ENCODE measurements around the gene ZNF354C.

ZNF354C gene

DNA sequence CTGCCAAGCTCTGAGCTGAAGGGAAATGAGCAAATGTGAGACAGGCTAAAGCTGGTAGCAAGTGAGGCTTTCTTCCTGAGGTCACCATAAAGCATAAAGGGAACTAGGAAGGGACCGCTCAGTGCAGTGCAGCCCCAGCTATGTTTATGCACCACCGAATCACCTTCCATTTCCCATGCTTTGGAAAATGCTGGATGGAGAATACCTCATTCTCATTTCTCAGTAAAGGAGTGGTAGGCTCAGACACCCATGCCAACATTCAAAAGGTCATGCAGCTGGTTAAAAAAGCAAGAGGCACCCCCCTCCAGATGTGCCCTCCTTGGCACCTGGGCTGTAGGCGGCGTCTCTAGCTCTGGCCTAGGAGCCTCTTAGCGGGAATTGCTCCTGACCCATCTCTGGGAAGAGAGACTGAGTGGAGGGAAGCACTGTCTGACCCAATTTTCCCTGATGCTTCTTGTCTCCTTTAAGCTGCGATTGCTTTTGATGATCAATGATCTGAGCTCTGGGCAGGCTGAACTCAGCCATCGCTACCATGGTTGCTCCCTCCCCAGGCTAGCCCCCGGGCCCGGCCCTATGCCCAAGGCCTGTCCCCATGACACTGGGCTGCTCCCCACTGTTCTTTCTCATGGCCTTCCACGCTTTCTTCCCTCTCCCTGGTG, 58.7 kb downstream of the ZNF354C start:
- in situ Hi-C loops (cut with MboI; ENCODE audit: low pct_unique_long_range_greater_than_20kb, low sequenced_read_pairs, unreplicated experiment) = no loop called here
- DNase-seq (ENCODE audit: low spot score) = no peak
- TF ChIP-seq, protein P1, sequence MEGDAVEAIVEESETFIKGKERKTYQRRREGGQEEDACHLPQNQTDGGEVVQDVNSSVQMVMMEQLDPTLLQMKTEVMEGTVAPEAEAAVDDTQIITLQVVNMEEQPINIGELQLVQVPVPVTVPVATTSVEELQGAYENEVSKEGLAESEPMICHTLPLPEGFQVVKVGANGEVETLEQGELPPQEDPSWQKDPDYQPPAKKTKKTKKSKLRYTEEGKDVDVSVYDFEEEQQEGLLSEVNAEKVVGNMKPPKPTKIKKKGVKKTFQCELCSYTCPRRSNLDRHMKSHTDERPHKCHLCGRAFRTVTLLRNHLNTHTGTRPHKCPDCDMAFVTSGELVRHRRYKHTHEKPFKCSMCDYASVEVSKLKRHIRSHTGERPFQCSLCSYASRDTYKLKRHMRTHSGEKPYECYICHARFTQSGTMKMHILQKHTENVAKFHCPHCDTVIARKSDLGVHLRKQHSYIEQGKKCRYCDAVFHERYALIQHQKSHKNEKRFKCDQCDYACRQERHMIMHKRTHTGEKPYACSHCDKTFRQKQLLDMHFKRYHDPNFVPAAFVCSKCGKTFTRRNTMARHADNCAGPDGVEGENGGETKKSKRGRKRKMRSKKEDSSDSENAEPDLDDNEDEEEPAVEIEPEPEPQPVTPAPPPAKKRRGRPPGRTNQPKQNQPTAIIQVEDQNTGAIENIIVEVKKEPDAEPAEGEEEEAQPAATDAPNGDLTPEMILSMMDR (IDR thresholded peaks at IDR 0.05; ENCODE audit: extremely low read depth, insufficient read depth, missing control alignments) = no peak

- TF ChIP-seq, protein P1 (IDR thresholded peaks at IDR 0.05; ENCODE audit: extremely low read depth, insufficient read depth, missing control alignments) = no peak
- in situ Hi-C loops (cut with MboI; ENCODE audit: low pct_unique_long_range_greater_than_20kb, low sequenced_read_pairs, unreplicated experiment) = no loop called here
These were observed 59.4 kb downstream of the ZNF354C start for GRCh38 chr5:179119415-179120170.

GRCh38 chr5:179120421-179120861, 60.3 kb downstream of the ZNF354C start:
- TF ChIP-seq, protein P1 (IDR thresholded peaks at IDR 0.05; ENCODE audit: extremely low read depth, insufficient read depth, missing control alignments) = no peak
- DNase-seq (ENCODE audit: low spot score) = no peak
- in situ Hi-C loops (cut with MboI; ENCODE audit: low pct_unique_long_range_greater_than_20kb, low sequenced_read_pairs, unreplicated experiment) = no loop called here

More at GRCh38 chr5:179119415-179120170, 59.4 kb downstream of the ZNF354C start:
- DNase-seq (ENCODE audit: low spot score) = no peak

GRCh38 chr5:179120951-179121666, 60.9 kb downstream of the ZNF354C start:
- TF ChIP-seq, protein P1 (IDR thresholded peaks at IDR 0.05; ENCODE audit: extremely low read depth, insufficient read depth, missing control alignments) = no peak
- in situ Hi-C loops (cut with MboI; ENCODE audit: low pct_unique_long_range_greater_than_20kb, low sequenced_read_pairs, unreplicated experiment) = no loop called here
- no peak for DNase-seq (ENCODE audit: low spot score)

DNA sequence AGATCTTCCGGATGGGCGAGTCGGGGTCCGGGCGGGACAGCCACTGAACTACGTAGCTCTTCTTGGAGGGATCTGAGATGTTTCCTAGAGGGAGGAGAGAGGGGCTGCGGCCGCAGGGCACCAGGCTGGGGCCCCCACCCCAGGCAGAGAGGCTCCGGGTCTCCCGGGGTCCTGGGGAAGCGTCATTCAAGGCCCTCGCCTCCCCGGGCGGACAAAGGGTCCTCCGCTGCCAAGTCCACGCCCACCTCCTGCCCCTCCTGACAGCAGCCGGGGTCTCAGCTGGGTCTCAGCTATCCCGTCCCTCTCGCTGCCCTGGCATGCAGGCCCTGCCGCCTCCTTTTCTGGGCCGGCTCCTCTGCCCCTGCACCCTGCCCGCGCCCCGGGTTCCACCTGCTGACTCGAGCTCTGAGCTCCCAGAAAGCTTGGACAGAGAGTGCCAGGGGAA, 61.5 kb downstream of the ZNF354C start:
- in situ Hi-C loops (cut with MboI; ENCODE audit: low pct_unique_long_range_greater_than_20kb, low sequenced_read_pairs, unreplicated experiment) = no loop called here
- TF ChIP-seq, protein P1 (IDR thresholded peaks at IDR 0.05; ENCODE audit: extremely low read depth, insufficient read depth, missing control alignments) = no peak
- DNase-seq (ENCODE audit: low spot score) = no peak

DNA sequence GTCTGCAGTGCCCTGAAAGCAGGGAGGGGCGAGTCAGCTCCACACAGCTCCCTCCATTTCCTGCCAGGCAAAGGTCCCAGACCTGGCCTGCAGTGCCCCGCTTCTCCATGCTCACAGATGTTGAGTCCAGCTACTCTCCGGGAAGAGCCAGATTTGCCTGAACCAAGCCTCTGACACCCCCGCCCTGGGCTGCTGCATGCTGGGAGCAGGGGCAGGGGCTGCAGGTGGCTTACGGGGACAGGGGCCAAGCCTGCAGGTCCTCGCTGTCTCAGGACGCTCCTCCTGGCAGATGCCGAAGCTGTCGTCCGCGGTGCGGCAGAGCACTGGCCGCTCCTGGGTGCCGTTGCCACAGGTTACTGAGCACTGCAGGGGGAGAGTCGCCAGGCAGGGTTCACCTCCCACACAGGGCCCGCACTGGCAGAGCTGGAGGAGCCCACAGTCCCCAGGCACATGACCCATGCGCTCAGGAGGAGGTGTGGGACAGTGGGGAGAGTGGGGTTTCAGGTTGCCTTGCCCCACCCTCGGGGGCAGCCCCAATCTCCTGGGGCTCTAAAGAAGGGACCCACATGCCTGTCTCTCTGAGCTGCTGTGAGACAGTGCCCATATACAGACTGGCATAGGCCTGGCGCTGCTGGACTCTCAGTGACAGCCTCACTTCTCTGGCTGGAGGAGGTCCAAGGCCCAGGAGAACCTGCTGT, 62.4 kb downstream of the ZNF354C start:
- in situ Hi-C loops (cut with MboI; ENCODE audit: low pct_unique_long_range_greater_than_20kb, low sequenced_read_pairs, unreplicated experiment) = no loop called here
- DNase-seq (ENCODE audit: low spot score) = no peak
- TF ChIP-seq, protein P1 (IDR thresholded peaks at IDR 0.05; ENCODE audit: extremely low read depth, insufficient read depth, missing control alignments) = no peak
